Hepatic stellate cell (primary cell): ENCODE results near the gene AKAP6.
"Not testable (repeated sequence)": the region's sequence is repeated elsewhere in the genome, so short reads cannot be mapped to it uniquely, and the experiment has no call there.

Experiments used
- DNase-seq: peaks from one replicate; pipeline ENCODE4 v3.0.0; 2011; ENCODE audit warnings: low spot score

Gene AKAP6

GRCh38 chr14:32762886-32763285 is 433.8 kb downstream of the AKAP6 start:
- DNase-seq = no peak

- no peak for DNase-seq
Observed at GRCh38 chr14:32763673-32764072, 434.6 kb downstream of the AKAP6 start.

GRCh38 chr14:32764131-32764530 is 435.0 kb downstream of the AKAP6 start:
- DNase-seq = peak; percentile 4

- DNase-seq = no peak
Observed at GRCh38 chr14:32770422-32770821, 441.3 kb downstream of the AKAP6 start.

GRCh38 chr14:32774214-32774613 is 445.1 kb downstream of the AKAP6 start:
- DNase-seq = no peak

GRCh38 chr14:32779840-32780239 is 450.7 kb downstream of the AKAP6 start:
- no peak for DNase-seq

- DNase-seq = no peak
Observed at GRCh38 chr14:32784405-32784804, 455.3 kb downstream of the AKAP6 start.

GRCh38 chr14:32785585-32785984 is 456.5 kb downstream of the AKAP6 start:
- no peak for DNase-seq

- no peak for DNase-seq
Observed at GRCh38 chr14:32786886-32787285, 457.8 kb downstream of the AKAP6 start.

GRCh38 chr14:32793033-32793432 is 463.9 kb downstream of the AKAP6 start:
- not testable (repeated sequence) for DNase-seq

GRCh38 chr14:32800320-32800719 is 471.2 kb downstream of the AKAP6 start:
- DNase-seq = no peak

GRCh38 chr14:32802295-32802694 is 473.2 kb downstream of the AKAP6 start:
- DNase-seq = no peak

- no peak for DNase-seq
Observed at GRCh38 chr14:32805979-32806378, 476.9 kb downstream of the AKAP6 start.

- no peak for DNase-seq
Observed at GRCh38 chr14:32808644-32809043, 479.5 kb downstream of the AKAP6 start.

- DNase-seq = no peak
Observed at GRCh38 chr14:32809255-32809654, 480.2 kb downstream of the AKAP6 start.

- DNase-seq = no peak
Observed at GRCh38 chr14:32813401-32813800, 484.3 kb downstream of the AKAP6 start.

- DNase-seq = no peak
Observed at GRCh38 chr14:32814721-32815120, 485.6 kb downstream of the AKAP6 start.

- DNase-seq = no peak
Observed at GRCh38 chr14:32816588-32816987, 487.5 kb downstream of the AKAP6 start.

GRCh38 chr14:32817780-32818179 is 488.7 kb downstream of the AKAP6 start:
- DNase-seq = no peak

GRCh38 chr14:32818581-32818980 is 489.5 kb downstream of the AKAP6 start:
- no peak for DNase-seq

- DNase-seq = no peak
Observed at GRCh38 chr14:32820181-32820580, 491.1 kb downstream of the AKAP6 start.

GRCh38 chr14:32820682-32821081 is 491.6 kb downstream of the AKAP6 start:
- DNase-seq = no peak

- no peak for DNase-seq
Observed at GRCh38 chr14:32821964-32822653, 493.0 kb downstream of the AKAP6 start.

- no peak for DNase-seq
Observed at GRCh38 chr14:32823706-32824105, 494.6 kb downstream of the AKAP6 start.
